ENCODE data around the gene HOXA10.

The HOXA10 gene

GRCh38 chr7:27203365-27203953 lies 29.3 kb upstream of the HOXA10 start:
- no peak for DNase-seq

GRCh38 chr7:27202862-27203134 lies 28.7 kb upstream of the HOXA10 start:
- DNase-seq: no peak

- no peak for DNase-seq
Measured at GRCh38 chr7:27202018-27202861, 28.1 kb upstream of the HOXA10 start.

- DNase-seq: no peak
Measured at GRCh38 chr7:27201580-27202017, 27.5 kb upstream of the HOXA10 start.

GRCh38 chr7:27200761-27201579 lies 26.9 kb upstream of the HOXA10 start:
- DNase-seq: no peak

- no peak for DNase-seq
Measured at GRCh38 chr7:27199849-27200760, 26.0 kb upstream of the HOXA10 start, which contains the start of gene HOXA13. TSS of gene HOXA13 (minus strand) at chr7:27200091. CDS start at chr7:27200077, 14 bp downstream.

- no peak for DNase-seq
Measured at GRCh38 chr7:27198871-27199801, 25.0 kb upstream of the HOXA10 start.

- DNase-seq: no peak
Measured at GRCh38 chr7:27198138-27198841, 24.2 kb upstream of the HOXA10 start.

- DNase-seq: no peak
Measured at GRCh38 chr7:27197137-27198042, 23.3 kb upstream of the HOXA10 start.

GRCh38 chr7:27196287-27196767 lies 22.2 kb upstream of the HOXA10 start:
- peak; percentile 84 for DNase-seq

- DNase-seq: peak; percentile 22
Measured at GRCh38 chr7:27194686-27195379, 20.7 kb upstream of the HOXA10 start.

GRCh38 chr7:27194002-27194352 lies 19.9 kb upstream of the HOXA10 start:
- peak; percentile 40 for DNase-seq

- no peak for DNase-seq
Measured at GRCh38 chr7:27193335-27194001, 19.3 kb upstream of the HOXA10 start.

GRCh38 chr7:27192546-27193334 lies 18.6 kb upstream of the HOXA10 start:
- peak; percentile 56 for DNase-seq

- DNase-seq: peak; percentile 67
Measured at GRCh38 chr7:27191833-27192545, 17.9 kb upstream of the HOXA10 start.

GRCh38 chr7:27191161-27191731 lies 17.1 kb upstream of the HOXA10 start:
- DNase-seq: peak; percentile 25
